GM21381 (cell line): ENCODE measurements around the gene AP5Z1.
A peak's percentile ranks its signal among the peaks of the same experiment; 100 is the strongest.

ENCODE experiments used
- ATAC-seq: cut with Tn5 transposase; IDR thresholded peaks from one replicate; pipeline ENCODE4 v1.9.1; 2021; ENCODE audit warnings: mild to moderate bottlenecking, moderate library complexity; ENCODE audit not compliant: unreplicated experiment

AP5Z1 gene, protein sequence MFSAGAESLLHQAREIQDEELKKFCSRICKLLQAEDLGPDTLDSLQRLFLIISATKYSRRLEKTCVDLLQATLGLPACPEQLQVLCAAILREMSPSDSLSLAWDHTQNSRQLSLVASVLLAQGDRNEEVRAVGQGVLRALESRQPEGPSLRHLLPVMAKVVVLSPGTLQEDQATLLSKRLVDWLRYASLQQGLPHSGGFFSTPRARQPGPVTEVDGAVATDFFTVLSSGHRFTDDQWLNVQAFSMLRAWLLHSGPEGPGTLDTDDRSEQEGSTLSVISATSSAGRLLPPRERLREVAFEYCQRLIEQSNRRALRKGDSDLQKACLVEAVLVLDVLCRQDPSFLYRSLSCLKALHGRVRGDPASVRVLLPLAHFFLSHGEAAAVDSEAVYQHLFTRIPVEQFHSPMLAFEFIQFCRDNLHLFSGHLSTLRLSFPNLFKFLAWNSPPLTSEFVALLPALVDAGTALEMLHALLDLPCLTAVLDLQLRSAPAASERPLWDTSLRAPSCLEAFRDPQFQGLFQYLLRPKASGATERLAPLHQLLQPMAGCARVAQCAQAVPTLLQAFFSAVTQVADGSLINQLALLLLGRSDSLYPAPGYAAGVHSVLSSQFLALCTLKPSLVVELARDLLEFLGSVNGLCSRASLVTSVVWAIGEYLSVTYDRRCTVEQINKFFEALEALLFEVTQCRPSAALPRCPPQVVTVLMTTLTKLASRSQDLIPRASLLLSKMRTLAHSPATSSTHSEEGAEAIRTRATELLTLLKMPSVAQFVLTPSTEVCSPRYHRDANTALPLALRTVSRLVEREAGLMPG

DNA sequence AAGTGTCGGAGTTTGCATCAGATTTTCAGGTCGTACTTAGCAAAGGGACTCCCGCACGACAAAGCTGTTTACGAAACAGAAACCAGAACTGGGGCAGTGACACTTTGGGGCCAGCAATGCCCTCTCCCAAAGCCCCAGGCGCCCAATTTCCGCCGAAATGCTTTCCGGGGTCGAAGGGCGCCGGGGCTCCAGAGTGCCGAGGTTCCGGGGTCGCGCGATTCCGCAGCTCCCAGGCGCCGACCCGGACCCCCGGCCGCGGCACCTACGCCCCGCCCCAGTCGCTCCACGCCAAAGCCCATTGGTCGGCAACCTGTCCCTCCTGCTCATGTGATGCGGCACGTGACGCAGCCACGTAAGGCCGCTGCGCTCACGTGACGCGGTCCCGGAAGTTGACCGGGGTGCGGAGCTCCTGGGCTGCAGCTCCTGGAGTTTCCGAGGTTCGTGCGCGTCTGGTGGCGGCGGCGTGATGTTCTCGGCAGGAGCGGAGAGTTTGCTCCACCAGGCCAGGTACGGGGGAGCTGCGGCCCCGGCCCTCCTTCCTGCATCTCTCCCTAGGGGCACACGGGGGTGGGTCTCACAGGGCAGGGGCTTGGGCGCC, at the start of gene AP5Z1:
TSS of gene AP5Z1 (plus strand) at position 374 of the 598 bp plus-strand sequence. CDS start at position 467, 93 bp downstream.
- peak; percentile 89 for ATAC-seq

DNA sequence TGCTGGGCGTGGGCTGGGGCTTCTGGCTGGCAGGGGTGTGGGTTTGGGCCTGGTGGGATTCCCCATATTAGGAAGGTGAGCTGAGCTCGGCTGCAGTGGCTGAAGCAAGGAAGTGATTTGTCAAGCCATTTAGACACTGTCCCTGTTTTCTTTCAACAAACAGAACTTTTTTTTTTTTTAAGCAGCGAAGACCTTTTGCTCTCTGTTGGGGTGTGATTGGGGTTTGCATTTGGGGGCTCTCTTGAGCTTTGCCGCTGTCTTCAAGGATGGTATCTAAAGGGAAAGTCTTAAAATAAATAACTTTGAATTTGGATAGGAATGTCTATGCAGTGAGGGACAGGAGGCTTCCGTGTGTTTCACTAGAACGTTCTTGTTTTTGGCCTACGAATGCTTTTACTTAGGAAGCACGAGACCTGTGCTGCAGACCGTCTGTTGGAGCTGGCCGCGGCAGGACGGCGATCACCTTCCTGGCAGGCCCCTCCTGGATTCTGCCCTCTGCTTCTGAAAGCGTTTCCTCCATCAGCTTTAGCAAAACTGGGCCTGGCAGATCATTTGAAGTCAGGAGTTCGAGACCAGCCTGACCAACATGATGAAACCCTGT, 49.5 kb upstream of the AP5Z1 start:
- no peak for ATAC-seq

DNA sequence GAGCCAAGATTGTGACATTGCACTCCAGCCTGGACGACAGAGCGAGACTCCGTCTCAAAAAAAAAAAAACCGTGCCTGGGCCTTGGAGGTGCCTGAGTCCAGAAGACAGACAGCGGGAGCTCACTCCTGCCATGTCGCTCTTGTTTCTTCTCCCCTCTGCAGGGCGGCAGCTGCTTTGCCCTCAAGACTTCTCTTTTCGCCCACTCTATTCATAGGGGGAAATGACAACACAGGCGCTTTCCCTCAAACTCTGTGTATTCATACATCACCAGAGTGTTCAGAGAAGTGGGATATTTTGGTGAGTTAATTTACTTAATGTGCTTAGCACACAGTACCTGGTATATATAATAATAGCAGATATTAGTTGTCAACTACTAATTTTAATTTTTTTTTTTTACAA, 48.9 kb upstream of the AP5Z1 start:
- no peak for ATAC-seq

DNA sequence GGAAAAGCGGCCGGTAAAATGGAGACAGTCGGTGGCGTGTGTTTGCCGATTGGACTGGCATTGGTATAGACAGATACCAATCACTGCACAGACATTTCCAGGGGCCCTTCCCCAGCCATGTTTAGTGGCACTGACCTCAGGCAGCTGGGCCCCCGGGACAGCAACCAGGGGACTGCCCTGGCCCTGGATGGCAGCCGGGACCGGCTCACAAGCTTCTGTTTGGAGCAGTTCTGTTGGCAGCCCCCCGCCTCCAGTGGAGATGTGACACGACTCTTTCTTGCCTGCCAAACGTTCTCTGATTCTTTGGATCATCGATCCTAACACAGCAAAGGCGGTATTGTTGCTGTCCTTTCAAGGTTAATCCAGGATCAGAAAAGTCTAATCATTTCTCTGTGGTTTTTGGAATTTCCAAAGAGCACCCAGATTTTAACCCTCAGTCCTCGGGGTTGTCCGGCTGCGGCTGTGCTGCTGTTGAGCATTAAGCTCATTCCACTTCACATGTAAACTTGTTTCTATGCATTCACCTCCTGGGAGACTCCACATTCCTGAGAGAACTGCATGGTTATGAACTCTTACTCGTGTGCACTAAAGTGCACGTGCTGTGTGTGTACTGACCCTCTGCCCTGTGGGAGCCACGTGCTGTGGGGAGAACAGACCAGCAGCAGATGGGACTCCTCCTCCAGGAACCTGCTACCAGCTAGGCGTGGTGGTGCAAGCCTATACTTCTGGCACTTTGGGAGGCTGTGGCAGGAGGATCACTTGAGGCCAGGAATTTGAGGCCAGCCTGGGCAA, 47.3 kb upstream of the AP5Z1 start:
- ATAC-seq = no peak

DNA sequence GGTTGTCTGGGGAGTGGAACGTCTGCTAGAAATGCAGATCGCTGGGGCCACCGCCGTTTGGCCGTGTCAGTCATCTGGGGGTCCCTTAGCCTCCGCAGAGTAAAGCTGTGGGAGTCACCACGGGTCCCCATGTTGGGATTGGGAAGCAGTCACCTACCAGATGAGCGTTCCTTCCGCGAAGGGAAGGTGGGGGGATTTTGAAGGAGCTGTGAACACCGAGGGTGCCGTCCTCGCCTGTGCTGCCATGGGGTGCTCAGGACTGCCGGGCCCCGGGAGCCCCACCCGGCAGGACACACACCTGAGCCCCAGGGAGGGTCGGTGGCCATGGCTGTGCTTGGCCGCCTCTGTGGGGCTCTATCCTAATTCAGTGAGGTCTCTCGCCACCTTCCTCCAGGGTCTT, 46.2 kb upstream of the AP5Z1 start:
- ATAC-seq = no peak

DNA sequence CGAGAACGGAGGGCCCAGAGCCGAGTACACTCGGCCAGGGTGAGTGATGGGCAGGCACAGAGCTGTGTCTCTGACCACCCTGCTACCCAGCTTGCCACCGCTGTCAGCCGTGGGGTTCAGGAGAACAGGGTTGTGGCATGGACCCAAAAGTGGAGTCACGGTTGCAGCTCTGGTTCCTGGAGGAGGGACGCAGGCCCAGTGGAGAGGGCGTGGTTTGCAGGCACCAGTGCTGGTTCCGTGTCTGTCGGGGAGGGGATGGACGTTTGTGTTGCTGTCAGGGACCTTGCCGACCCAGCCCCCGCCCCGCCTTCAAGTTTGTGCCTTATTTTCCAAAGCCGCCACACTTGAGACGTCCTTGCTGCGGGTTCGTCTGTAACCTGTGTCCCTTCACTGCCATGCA, 45.1 kb upstream of the AP5Z1 start:
- no peak for ATAC-seq

DNA sequence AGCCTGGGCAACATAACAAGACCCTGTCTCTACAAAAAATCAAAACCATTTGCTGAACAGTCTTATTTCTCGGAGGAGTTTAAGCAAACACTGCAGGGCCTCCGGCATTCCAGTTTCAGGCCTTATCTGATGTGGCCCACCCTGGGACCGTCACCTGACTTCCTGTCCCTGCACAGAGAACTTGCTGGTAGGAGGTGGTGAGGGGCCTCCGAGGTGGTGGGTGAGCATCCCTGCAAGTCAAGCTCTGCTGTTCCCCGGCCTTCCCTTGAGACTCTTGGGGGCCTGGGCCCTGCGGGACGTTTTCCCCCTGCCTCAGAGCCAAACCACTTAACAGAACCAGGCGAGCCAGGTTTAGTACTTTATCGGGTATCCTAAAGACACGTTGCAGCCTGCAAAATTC, 44.5 kb upstream of the AP5Z1 start:
- ATAC-seq = no peak

DNA sequence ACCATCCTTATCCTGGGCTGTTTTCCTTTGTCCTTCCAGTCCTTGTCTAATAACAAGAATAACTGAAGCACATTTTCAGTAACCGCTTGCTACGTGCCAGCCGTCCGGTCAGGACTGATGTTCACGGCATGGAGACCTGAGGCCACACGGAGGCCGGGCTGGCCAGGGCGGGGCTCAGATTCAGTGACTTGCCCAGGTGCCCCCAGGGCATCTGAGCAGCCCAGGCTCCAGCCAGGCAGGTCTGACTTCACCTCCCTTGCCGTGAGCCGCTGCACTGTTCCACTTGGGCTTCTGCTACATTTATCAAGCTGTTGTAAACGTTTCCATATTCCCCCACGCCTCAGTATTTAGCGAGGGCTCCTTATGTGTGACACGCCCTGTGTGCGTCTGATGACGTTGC, 43.6 kb upstream of the AP5Z1 start:
- no peak for ATAC-seq

DNA sequence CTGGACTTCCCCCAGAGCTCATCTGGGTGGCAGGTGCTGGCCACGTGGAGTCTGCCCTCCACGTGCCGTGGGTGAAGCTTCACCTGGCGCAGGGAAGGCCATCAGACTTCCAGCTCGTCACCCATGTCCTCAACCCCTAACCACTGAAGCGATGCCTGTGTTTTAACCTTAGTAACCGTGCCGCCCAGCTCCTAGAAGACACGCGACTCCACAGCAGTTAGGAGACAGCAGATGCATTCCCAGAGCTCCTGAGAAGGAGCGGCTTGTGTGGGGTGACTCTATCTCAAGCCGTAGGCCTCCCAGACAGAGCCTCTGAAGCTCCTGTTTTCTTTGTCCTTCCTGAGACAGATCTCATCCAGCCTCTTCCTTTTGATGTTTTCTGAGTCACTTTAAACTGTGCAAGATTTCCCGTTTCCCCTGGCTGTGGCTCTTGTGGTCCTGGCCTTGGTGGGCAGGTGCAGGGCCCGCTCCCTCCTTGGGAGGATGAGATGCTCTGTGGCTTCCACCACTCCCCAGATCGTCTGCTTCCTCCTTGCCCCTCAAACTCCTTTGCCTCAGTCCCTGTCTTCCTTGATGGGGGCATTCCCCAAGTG, 41.4 kb upstream of the AP5Z1 start:
- ATAC-seq = no peak

DNA sequence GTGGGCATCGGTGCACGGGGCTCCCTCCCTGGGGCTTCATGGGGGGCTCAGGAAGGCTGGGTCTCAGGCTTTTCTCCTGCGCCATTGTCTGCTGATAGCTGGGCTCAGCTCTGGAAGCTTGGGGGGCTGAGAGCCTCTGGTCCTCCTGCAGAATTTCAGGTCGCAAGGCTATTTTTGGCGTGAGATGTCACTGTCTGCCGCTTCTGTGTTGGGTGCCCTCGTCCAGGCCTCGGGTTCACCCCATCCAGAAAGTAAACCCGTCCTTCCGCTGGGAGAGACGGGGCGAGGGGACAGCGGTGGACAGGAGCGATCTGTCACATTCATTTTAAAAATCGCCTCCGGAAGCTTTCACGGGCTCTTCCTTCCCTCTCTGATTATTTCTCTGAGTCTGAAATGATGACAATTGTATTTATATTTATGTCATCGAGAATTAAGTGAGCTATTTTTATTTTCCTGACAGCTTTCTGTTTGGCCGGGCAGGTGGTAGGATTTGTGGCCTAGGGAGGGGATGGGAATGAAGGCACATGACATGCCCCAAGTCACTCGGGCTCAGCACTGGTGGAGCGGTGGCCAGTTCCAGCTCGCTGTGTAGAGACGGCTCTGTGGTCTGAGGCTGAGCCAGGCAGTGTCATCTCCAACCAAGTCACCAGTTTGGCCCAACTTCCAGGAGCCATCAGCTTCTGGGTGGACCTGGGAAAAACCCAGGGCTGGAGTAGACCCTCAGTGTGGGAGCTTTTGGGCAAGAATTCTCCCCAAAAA, 40.7 kb upstream of the AP5Z1 start:
- ATAC-seq = no peak

DNA sequence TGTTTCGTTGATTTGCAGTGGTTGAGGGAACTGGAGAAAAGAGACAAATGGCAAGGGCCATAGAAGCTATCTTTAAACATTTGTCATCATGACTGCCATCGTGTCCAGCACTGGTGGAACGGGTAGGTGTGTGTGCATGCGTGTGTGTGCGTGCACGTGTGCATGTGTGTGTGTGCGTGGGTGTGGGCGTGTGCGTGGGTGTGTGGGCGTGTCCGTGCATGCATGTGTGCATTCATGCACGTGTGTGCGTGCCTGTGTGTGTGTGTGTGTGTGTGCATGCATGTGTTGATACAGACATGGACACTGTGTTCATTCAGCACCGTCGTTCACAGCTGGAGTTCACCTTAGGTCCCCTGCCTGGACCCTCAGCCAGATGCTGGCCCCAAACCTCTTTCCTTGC, 38.1 kb upstream of the AP5Z1 start:
- no peak for ATAC-seq

DNA sequence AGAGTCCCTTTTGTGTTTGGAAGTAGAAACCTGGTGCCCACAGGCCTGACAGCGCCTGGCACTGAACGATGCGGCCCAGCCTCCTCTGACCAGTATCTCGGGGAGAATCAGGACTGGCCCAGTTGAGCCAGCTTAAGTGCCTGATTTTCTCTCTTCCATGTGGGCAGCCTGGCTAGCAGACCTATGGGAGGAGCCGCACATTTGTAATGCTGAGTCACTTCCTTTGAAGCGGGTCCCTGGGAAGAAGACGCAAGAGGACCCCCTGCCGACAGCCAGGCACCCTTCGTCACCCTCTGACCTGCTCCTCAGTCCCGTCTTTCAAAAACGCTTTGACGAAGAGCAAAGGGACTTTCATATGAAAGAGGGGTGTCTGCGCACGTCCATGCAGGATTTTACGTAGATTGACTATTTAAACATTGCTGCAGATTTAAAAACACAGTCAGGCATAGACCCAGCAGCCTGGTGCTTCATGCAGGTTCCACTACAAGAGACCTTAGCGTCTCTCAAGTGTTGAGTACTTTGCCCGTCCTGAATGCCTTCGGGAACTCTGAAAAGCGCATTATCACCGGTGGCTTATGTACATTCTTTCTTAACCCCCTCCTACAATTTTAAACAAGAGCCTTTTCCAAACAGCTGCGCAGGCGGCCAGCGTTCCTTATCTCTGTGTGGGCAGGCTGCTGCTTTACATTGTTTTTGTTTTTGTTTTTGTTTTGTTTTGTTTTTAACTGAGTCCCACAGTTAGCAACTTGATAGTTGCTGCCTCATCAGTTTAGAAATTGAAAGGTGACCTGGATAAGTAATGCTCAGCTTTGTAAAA, 36.5 kb upstream of the AP5Z1 start:
- ATAC-seq = no peak

DNA sequence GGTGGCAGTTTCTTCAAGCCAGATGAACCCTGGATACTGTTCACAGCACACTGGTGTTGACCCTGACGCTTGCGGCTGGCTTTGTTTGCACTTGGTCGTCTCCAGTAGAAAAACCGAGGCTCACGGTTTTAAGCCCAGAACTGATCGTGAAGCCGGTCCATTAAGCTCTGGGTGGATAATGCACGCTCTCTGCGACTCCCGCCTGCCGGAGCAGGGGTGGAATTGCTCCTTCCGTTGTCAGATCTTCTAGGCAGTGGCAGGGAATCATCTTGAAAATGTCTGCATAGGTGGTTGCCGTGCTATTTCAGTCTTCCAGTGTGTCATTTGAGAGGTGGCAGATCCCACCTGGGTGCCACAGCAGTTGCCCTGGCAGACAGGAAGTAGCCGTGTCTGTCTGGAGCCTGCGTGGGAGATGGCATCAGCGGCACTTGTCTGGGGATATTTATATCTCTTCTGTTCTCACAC, 35.9 kb upstream of the AP5Z1 start:
- no peak for ATAC-seq

DNA sequence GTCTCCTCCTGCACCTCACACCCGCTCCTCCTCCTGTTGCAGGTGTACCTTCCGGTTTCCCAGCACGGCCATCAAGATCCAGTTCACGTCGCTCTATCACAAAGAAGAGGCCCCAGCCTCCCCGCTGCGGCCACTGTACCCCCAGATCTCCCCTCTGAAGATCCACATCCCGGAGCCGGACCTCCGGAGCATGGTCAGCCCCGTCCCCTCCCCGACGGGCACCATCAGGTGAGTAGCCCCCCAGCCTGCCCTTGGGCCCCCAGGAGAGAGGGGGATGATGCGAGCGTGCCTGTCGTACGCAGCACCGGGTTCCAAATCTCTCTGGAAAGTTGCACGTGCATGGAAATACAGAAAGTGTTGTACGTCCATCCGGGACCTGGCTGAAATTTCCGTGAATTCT, 34.6 kb upstream of the AP5Z1 start:
- no peak for ATAC-seq

DNA sequence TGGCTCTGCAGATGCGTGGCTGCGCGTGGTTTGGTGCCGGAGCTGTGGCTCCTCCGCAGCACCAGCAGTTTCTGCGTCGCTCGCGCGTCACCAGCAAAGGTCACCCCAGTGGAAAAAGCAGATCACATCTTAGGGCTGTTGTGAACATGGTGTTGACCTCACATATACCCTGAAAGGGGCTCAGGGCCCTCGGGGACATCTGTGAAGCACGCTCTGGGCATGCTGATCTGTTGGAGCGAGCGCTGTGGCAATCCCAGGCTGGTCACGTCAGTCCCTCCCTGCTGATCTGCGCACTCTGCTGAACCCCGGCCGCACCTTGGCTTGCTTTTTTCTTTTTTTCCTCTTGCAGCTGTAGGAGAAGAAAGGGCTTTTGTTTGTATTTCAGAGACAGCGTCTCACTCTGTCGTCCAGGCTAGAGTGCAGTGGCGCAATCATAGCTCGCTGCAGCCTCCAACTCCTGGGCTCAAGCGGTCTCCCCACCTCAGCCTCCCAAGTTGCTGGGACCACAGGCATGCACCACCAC, 33.3 kb upstream of the AP5Z1 start:
- no peak for ATAC-seq

DNA sequence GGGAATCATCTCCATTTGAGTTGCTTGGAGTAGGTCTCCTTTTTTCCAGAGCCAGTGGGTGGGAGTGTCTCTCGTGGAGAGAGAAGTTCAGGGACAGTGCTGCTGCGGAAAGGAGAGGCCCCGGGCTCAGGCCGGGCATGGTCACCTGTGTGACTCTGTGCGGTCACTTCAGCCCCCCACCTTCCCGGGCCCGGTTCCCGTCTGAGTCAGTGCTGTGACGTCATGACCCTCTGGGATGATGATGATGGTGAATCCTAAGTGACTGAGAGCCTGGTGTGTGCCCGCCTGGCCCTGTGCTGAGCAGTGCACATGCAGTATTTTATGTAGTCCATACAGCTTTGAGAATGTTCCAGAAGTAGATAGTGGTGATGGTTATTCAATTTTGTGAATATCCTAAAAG, 32.6 kb upstream of the AP5Z1 start:
- ATAC-seq = no peak

DNA sequence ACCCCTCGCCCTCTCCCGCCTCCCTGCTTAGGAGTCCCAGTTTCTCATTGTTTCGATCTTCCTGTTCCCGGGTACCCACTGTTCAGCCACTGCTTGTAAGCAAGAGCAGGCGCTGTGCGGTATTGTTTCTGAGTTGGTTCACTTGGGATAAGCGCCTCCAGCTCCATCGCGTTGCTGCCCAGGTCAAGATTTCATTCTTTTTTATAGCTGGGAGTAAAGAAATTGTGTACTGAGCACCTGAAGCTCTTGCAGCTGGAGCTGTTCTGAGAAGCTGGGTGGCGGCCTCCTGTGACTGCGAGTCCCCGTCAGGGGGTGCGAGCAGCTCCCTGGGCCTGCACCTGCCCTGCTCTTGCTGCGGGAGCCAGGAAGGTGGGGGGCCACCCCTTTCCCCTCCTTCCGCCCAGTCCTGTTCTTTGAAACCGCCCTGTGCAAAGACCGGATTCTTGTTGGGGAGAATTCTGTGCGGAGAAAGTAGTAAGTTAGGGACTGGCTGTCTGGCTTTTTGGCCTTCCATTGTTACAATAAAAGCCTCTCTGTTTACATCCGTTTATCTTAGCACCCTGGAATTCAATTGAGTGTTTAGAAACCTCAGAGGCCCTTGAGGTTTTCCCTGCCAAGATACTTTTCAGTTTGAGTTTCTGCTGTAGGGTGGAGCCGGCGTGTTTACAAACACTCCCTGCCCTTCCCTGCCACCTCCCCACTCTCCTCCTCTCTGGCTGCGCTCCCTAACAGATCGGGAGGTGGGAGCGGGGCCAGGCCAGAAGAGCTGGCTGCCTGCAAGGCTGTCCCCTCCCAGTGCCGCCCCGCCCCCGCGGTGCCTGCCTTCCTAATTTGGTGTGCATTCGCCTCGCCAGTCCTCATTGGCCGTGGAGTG, 30.8 kb upstream of the AP5Z1 start:
- peak; percentile 79 for ATAC-seq
